HCT116 (cell line): ENCODE results near the gene SERINC5. TPM values are rescaled to one million over a fixed set of nuclear protein-coding genes. Genes with fewer than 3 reads are reported as not detected.

Experiments used
- ATAC-seq: fragments of 200-7000 bp; cut with Tn5 transposase; 2 replicates; pipeline ENCODE4 v1.9.1; 2020; ENCODE audit warnings: mild to moderate bottlenecking, moderate library complexity
- BruUV-seq: library from RNA; stranded (reverse); fragments of 400-500 nt; replicated peaks from 2 replicates; lab custom pipeline; 2021; lab: Mats Ljungman, UMichigan
- CTCF ChIA-PET: fragments of 300-600 bp; sonication (Branson Sonifier 250); formaldehyde crosslinking; loops from one replicate; lab custom pipeline; 2021; ENCODE audit warnings: antibody characterized with exemption; lab: Charles Lee
- POLR2A ChIA-PET: fragments of 300-600, 350-600 bp; sonication (Branson Sonifier 250); formaldehyde crosslinking; loops from one replicate; lab custom pipeline; 2021; ENCODE audit warnings: antibody characterized with exemption; lab: Charles Lee
- RAD21 ChIA-PET, 2 experiments: fragments of 300-600 bp; sonication (Branson Sonifier 250); formaldehyde crosslinking; loops; one replicate each; lab custom pipeline; 2023; ENCODE audit warnings: low total read pairs in 2 of 2; ENCODE audit not compliant: uncharacterized antibody in 2 of 2, unreplicated experiment in 2 of 2, low non-redundant PET in 1 of 2; lab: Charles Lee
- DNase-seq: peaks from one replicate; pipeline ENCODE4 v3.0.0-alpha.2; 2010; ENCODE audit warnings: low read depth, low spot score
- H2AFZ ChIP-seq: fragments of 200-600 bp; shearing (Covaris generic), sonication (generic); 2 replicates; pipeline ENCODE4 v1.6.1; 2017; ENCODE audit warnings: low read depth, mixed run types, mixed read lengths, antibody characterized with exemption, low read length; ENCODE audit not compliant: poor library complexity, severe bottlenecking
- H3K27ac ChIP-seq: 2 replicates; pipeline ENCODE4 v1.5.1; 2012; ENCODE audit warnings: low read depth, low read length
- H3K27me3 ChIP-seq: fragments of 200-600 bp; sonication (generic); 2 replicates; pipeline ENCODE4 v1.6.1; 2016; ENCODE audit warnings: mixed run types, low read length, mixed read lengths; ENCODE audit not compliant: insufficient read depth
- H3K36me3 ChIP-seq, 2 experiments: fragments of 200-500 bp in 1 of 2; fragments of 200-600 bp in 1 of 2; sonication (Bioruptor generic) in 1 of 2; sonication (generic) in 1 of 2; 2 replicates each; pipeline versions ENCODE4 v1.5.1 to v1.6.1; 2014 to 2016; ENCODE audit warnings: low read length in 2 of 2, inconsistent platforms in 1 of 2, mixed read lengths in 1 of 2, mixed run types in 1 of 2; ENCODE audit not compliant: insufficient read depth in 2 of 2, control insufficient read depth in 1 of 2
- H3K4me1 ChIP-seq, 2 experiments: fragments of 200-600 bp in 1 of 2; sonication (generic) in 1 of 2; 2 replicates each; pipeline versions ENCODE4 v1.5.1 to v1.6.1; 2012 to 2017; ENCODE audit warnings: low read length in 2 of 2, inconsistent platforms in 1 of 2, mild to moderate bottlenecking in 1 of 2, mixed read lengths in 1 of 2, mixed run types in 1 of 2, moderate library complexity in 1 of 2; ENCODE audit not compliant: insufficient read depth in 2 of 2, control insufficient read depth in 1 of 2
- H3K4me2 ChIP-seq: fragments of 200-600 bp; sonication (generic); 2 replicates; pipeline ENCODE4 v1.6.1; 2017; ENCODE audit warnings: mixed run types, low read length, mixed read lengths
- H3K4me3 ChIP-seq, 2 experiments: fragments of 200-600 bp in 1 of 2; sonication (generic) in 1 of 2; replicated peaks in 1 of 2; 2 replicates each; pipeline ENCODE4 v1.5.1; 2011 to 2016; ENCODE audit warnings: low read length in 2 of 2, control low read depth in 1 of 2, low read depth in 1 of 2, mild to moderate bottlenecking in 1 of 2, mixed read lengths in 1 of 2, mixed run types in 1 of 2
- H3K79me2 ChIP-seq: fragments of 200-600 bp; sonication (generic); 2 replicates; pipeline ENCODE4 v1.6.1; 2017; ENCODE audit warnings: mild to moderate bottlenecking, mixed run types, low read length, moderate library complexity, mixed read lengths; ENCODE audit not compliant: insufficient read depth
- H3K9ac ChIP-seq: fragments of 200-600 bp; sonication (generic); 2 replicates; pipeline ENCODE4 v1.6.1; 2016; ENCODE audit warnings: low read length, mixed read lengths
- H3K9me2 ChIP-seq: fragments of 200-600 bp; sonication (generic), shearing (Covaris generic); 2 replicates; pipeline ENCODE4 v1.6.1; 2017; ENCODE audit warnings: mixed run types, mild to moderate bottlenecking, moderate library complexity; ENCODE audit not compliant: insufficient read depth
- H3K9me3 ChIP-seq, 2 experiments: fragments of 200-500 bp in 1 of 2; fragments of 200-600 bp in 1 of 2; sonication (Bioruptor generic) in 1 of 2; sonication (generic) in 1 of 2; 2 replicates each; pipeline ENCODE4 v1.6.1; 2014 to 2017; ENCODE audit warnings: low read length in 2 of 2, mixed read lengths in 2 of 2, inconsistent platforms in 1 of 2, low read depth in 1 of 2, mild to moderate bottlenecking in 1 of 2, mixed run types in 1 of 2, moderate library complexity in 1 of 2; ENCODE audit not compliant: control insufficient read depth in 1 of 2, insufficient read depth in 1 of 2
- H4K20me1 ChIP-seq: fragments of 200-600 bp; sonication (generic), shearing (Covaris generic); 2 replicates; pipeline ENCODE4 v1.6.1; 2017; ENCODE audit warnings: mixed run types, mild to moderate bottlenecking, moderate library complexity; ENCODE audit not compliant: insufficient read depth
- CBX3 ChIP-seq: IDR thresholded peaks from 2 replicates; pipeline ENCODE4 v1.6.1; 2012; ENCODE audit warnings: low read depth
- ELF1 ChIP-seq: IDR thresholded peaks from 2 replicates; pipeline ENCODE4 v1.6.1; 2012; ENCODE audit warnings: low read depth, borderline replicate concordance
- EZH2 ChIP-seq: fragments of 200-600 bp; sonication (generic); IDR thresholded peaks from 2 replicates; pipeline ENCODE4 v1.6.1; 2017; ENCODE audit warnings: antibody characterized with exemption, mixed run types
- EZH2phosphoT487 ChIP-seq: fragments of 200-600 bp; IDR thresholded peaks from 2 replicates; pipeline ENCODE4 v1.6.1; 2018; ENCODE audit warnings: antibody characterized with exemption, borderline replicate concordance
- POLR2AphosphoS5 ChIP-seq: IDR thresholded peaks from 2 replicates; pipeline ENCODE4 v1.6.1; 2011; ENCODE audit warnings: mild to moderate bottlenecking, low read depth, low read length, moderate library complexity
- REST ChIP-seq: IDR thresholded peaks from 2 replicates; pipeline ENCODE4 v1.6.1; 2012; ENCODE audit warnings: low read depth
- SIN3A ChIP-seq: IDR thresholded peaks from 2 replicates; pipeline ENCODE4 v1.6.1; 2012; ENCODE audit warnings: low read depth
- ZNF274 ChIP-seq: fragments of 200-500 bp; sonication (Bioruptor generic); IDR thresholded peaks from 2 replicates; pipeline ENCODE4 v1.6.1; 2014; ENCODE audit warnings: mild to moderate bottlenecking, low read depth, low read length, inconsistent platforms
- intact Hi-C: fragments of 100-400 bp; cut with micrococcal nuclease; formaldehyde crosslinking; loops from 2 replicates; pipeline ENCODE4 v1.10.0; 2022
- total RNA-seq: library from RNA; stranded (reverse); gene quantifications from one replicate; pipeline ENCODE4 v1.2.1, GENCODE V29; 2021; ENCODE audit not compliant: unreplicated experiment

SERINC5 gene
- total RNA-seq, 1 experiment from 2014 or later = 39.3 TPM

GRCh38 chr5:80161165-80161564 lies 94.7 kb downstream of the SERINC5 start:
- BruUV-seq = no TSS peak
- Histone ChIP-seq H3K4me3 (no peak overlapping the region), H3K9ac (no peak overlapping the region), H3K9me3 (no peaks in the 10 kb centered on the region), H3K4me1 (no peaks in the 10 kb centered on the region), H3K27me3 (no peaks in the 10 kb centered on the region), H3K9me2 (no peaks in the 10 kb centered on the region), H3K79me2 (no peaks in the 10 kb centered on the region), H3K4me2 (no peak overlapping the region), H2AFZ (no peak overlapping the region), H4K20me1 (no peaks in the 10 kb centered on the region), H3K36me3 (0 out of 4 replicates have a peak, but pooled peaks cover 0 to 2% of the 10 kb centered on the region in 2 experiments), H3K27ac (no peak overlapping the region)
- intact Hi-C loops = no loop called here
- CTCF ChIA-PET = no interaction called here
- POLR2A ChIA-PET = no interaction called here
- ATAC-seq (no peak), DNase-seq (no peak)
- TF ChIP-seq EZH2 (no peak), CBX3 (no peak), ZNF274 (no peak), POLR2AphosphoS5 (no peak), ELF1 (no peak), SIN3A (no peak), EZH2phosphoT487 (no peak), REST (no peak)
- RAD21 ChIA-PET = no interaction called here
